GM23338 (cell line): ENCODE results near the gene MAOA.

ENCODE experiments used
- CREB1 ChIP-seq: fragments of 250-450 bp; sonication (Bioruptor Pico); IDR thresholded peaks from 2 replicates; pipeline ENCODE4 v1.5.0; 2020; ENCODE audit warnings: low read depth, mild to moderate bottlenecking, moderate library complexity
- EZH2 ChIP-seq: fragments of 200-600 bp; sonication (generic); IDR thresholded peaks from one replicate; pipeline ENCODE4 v1.8.0; 2017; ENCODE audit warnings: antibody characterized with exemption, mild to moderate bottlenecking, low read depth; ENCODE audit not compliant: unreplicated experiment
- JUNB ChIP-seq: IDR thresholded peaks from one replicate; pipeline ENCODE4 v1.6.1; 2016; ENCODE audit warnings: antibody characterized with exemption; ENCODE audit not compliant: unreplicated experiment
- TF ChIP-seq, protein P1 (sequence below), 2 experiments: fragments of 200-600 bp in 1 of 2; sonication (generic) in 1 of 2; conservative IDR thresholded peaks; 2 replicates each; pipeline versions ENCODE4 v1.5.1 to v1.6.1; 2016 to 2017; ENCODE audit warnings: antibody characterized with exemption in 2 of 2, low read depth in 2 of 2, mild to moderate bottlenecking in 2 of 2, moderate library complexity in 1 of 2

DNA sequence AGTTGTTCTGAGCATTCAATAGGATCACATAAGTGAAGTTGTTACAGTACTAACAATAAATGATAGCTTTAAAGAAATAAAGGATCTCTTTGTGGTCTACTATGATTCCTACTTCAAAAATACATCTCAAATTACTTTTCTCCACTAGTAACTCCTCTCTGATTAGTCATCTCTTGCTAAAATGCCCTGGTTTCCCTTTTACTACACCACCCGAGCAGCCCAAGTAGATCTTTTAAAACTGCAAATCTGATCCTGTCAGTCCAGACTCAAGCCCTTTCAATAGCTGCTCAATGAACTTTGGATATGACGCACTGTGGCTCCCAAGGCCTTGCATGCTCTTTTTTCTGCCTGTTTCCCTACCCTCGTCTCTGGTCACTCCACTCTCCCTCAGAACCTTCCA, 97.5 kb downstream of the MAOA start:
- TF ChIP-seq, protein P1, sequence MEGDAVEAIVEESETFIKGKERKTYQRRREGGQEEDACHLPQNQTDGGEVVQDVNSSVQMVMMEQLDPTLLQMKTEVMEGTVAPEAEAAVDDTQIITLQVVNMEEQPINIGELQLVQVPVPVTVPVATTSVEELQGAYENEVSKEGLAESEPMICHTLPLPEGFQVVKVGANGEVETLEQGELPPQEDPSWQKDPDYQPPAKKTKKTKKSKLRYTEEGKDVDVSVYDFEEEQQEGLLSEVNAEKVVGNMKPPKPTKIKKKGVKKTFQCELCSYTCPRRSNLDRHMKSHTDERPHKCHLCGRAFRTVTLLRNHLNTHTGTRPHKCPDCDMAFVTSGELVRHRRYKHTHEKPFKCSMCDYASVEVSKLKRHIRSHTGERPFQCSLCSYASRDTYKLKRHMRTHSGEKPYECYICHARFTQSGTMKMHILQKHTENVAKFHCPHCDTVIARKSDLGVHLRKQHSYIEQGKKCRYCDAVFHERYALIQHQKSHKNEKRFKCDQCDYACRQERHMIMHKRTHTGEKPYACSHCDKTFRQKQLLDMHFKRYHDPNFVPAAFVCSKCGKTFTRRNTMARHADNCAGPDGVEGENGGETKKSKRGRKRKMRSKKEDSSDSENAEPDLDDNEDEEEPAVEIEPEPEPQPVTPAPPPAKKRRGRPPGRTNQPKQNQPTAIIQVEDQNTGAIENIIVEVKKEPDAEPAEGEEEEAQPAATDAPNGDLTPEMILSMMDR (conservative IDR thresholded peaks at IDR 0.05; ENCODE audit: low read depth in 2 of 2) = no peak
- no peak for TF ChIP-seq CREB1 (CRISPR knock-in tag)
- no peak for TF ChIP-seq EZH2
- no peak for TF ChIP-seq JUNB
